Measurements from ENCODE around the gene EXOC3L2. TPM values are rescaled to one million over a fixed set of nuclear protein-coding genes. Genes with fewer than 3 reads are reported as not detected.

EXOC3L2 gene
- total RNA-seq, 1 experiment from 2014 or later, result not detected

DNA sequence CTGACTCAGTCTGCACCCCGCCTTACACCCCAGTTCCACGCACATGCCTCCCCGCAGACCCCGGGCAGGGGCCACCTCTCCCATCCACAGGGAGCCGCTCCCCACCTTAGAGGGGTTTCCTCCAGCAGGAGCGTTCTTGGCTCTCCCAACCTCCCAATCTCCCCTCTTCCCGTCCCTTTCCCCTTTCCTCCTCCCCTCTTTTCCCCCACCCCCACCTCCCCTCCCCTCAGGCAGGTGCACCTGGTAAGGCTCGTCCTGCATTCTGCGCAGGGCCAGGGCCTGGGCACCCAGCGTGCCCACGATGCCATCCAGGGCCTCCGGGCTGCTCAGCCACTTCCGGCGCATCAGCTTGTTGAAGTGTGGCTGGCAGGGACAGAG is 27.3 kb downstream of the EXOC3L2 start (continued):
- TF ChIP-seq, protein P1, sequence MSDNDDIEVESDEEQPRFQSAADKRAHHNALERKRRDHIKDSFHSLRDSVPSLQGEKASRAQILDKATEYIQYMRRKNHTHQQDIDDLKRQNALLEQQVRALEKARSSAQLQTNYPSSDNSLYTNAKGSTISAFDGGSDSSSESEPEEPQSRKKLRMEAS (IDR thresholded peaks at IDR 0.05), result no peak
- TF ChIP-seq JUND (IDR thresholded peaks at IDR 0.05) (no peak), CBX3 (IDR thresholded peaks at IDR 0.05; ENCODE audit: low read depth) (no peak), SP1 (IDR thresholded peaks at IDR 0.05; ENCODE audit: low read depth) (no peak), EZH2phosphoT487 (IDR thresholded peaks at IDR 0.05; ENCODE audit: borderline replicate concordance) (no peak)
- TF ChIP-seq, protein P2, sequence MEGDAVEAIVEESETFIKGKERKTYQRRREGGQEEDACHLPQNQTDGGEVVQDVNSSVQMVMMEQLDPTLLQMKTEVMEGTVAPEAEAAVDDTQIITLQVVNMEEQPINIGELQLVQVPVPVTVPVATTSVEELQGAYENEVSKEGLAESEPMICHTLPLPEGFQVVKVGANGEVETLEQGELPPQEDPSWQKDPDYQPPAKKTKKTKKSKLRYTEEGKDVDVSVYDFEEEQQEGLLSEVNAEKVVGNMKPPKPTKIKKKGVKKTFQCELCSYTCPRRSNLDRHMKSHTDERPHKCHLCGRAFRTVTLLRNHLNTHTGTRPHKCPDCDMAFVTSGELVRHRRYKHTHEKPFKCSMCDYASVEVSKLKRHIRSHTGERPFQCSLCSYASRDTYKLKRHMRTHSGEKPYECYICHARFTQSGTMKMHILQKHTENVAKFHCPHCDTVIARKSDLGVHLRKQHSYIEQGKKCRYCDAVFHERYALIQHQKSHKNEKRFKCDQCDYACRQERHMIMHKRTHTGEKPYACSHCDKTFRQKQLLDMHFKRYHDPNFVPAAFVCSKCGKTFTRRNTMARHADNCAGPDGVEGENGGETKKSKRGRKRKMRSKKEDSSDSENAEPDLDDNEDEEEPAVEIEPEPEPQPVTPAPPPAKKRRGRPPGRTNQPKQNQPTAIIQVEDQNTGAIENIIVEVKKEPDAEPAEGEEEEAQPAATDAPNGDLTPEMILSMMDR (IDR thresholded peaks at IDR 0.05 in 2 of 3, conservative IDR thresholded peaks at IDR 0.05 in 1 of 3; ENCODE audit: borderline replicate concordance in 1 of 3, insufficient read depth in 1 of 3, low read depth in 2 of 3, low read length in 2 of 3), result no peak

DNA sequence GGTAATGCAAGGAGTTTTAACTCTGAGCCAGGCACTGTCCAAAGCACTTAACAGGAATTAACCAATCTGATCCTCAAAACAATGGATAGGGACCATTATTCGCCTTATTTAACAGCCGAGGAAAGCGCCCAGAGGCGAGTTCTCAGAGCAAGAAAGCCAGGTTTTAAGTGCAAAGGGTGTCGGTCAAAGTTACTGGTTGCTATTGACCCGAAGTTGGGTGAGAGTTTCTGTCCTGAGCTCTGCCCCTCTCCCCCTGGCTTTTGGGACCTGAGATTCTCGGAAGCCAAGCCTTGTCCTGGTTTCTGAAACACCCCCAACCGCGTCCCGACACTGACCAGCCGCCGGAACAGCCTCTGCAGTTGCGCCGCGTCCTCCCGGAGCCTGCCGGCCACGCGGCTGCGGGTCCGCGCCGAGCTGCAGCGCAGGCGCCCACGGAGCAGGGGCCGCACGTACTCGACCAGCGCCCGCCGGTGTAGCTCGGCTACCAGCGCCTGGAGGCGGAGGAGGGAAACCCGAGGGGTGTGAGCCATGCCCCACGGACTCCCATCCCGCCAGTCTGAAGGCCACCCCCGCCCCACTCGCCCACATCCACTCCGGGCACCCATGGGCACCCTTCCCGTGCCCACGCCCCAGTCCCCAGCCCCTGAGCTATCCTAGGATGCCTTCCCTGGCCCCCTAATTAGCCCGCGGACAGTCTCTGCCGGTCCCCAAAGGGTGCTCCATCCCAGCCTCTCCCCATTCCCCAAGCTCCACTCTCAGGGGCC is 27.8 kb downstream of the EXOC3L2 start:
- no peaks in the 10 kb centered on the region for H3K9me2 ChIP-seq (ENCODE audit: insufficient read depth)
- H2AFZ ChIP-seq (ENCODE audit: low read depth, low read length, poor library complexity, severe bottlenecking), result no peak overlapping the region
- no peaks in the 10 kb centered on the region for H3K36me3 ChIP-seq (ENCODE audit: control insufficient read depth in 1 of 2, insufficient read depth in 2 of 2, low read length in 2 of 2)
- H3K9ac ChIP-seq (ENCODE audit: low read length), result no peak overlapping the region
- no peaks in the 10 kb centered on the region for H4K20me1 ChIP-seq (ENCODE audit: insufficient read depth)
- DNase-seq (ENCODE audit: low read depth, low spot score), result no peak
- no peak overlapping the region for H3K27ac ChIP-seq (ENCODE audit: low read depth, low read length)
- H3K4me1 ChIP-seq (ENCODE audit: control insufficient read depth in 1 of 2, insufficient read depth in 2 of 2, low read length in 2 of 2), result no peaks in the 10 kb centered on the region
- H3K9me3 ChIP-seq (ENCODE audit: control insufficient read depth in 1 of 2, insufficient read depth in 1 of 2, low read depth in 1 of 2, low read length in 2 of 2), result no peaks in the 10 kb centered on the region
- no TSS peak for BruUV-seq (replicated peaks)
- ChIA-PET RAD21 (ENCODE audit: low non-redundant PET in 1 of 2, low total read pairs in 2 of 2, uncharacterized antibody in 2 of 2, unreplicated experiment in 2 of 2) (interaction anchor here in 1 of 2 experiments (0.7 kb wide), 1 partner anchor 25 kb away, joined by 4 read pairs; no protein-coding TSS in a partner anchor), POLR2A (no interaction called here), CTCF (no interaction called here)
- no peaks in the 10 kb centered on the region for H3K79me2 ChIP-seq (ENCODE audit: insufficient read depth, low read length)
- H3K4me3 ChIP-seq (replicated peaks in 1 of 2; ENCODE audit: low read depth in 1 of 2, low read length in 2 of 2), result no peak overlapping the region
- ATAC-seq, result no peak
- H3K4me2 ChIP-seq (ENCODE audit: low read length), result no peak overlapping the region
- intact Hi-C loops (cut with micrococcal nuclease), result no loop called here
- H3K27me3 ChIP-seq (ENCODE audit: insufficient read depth, low read length), result no peaks in the 10 kb centered on the region
- TF ChIP-seq, protein P1 (IDR thresholded peaks at IDR 0.05), result no peak
- TF ChIP-seq, protein P3, sequence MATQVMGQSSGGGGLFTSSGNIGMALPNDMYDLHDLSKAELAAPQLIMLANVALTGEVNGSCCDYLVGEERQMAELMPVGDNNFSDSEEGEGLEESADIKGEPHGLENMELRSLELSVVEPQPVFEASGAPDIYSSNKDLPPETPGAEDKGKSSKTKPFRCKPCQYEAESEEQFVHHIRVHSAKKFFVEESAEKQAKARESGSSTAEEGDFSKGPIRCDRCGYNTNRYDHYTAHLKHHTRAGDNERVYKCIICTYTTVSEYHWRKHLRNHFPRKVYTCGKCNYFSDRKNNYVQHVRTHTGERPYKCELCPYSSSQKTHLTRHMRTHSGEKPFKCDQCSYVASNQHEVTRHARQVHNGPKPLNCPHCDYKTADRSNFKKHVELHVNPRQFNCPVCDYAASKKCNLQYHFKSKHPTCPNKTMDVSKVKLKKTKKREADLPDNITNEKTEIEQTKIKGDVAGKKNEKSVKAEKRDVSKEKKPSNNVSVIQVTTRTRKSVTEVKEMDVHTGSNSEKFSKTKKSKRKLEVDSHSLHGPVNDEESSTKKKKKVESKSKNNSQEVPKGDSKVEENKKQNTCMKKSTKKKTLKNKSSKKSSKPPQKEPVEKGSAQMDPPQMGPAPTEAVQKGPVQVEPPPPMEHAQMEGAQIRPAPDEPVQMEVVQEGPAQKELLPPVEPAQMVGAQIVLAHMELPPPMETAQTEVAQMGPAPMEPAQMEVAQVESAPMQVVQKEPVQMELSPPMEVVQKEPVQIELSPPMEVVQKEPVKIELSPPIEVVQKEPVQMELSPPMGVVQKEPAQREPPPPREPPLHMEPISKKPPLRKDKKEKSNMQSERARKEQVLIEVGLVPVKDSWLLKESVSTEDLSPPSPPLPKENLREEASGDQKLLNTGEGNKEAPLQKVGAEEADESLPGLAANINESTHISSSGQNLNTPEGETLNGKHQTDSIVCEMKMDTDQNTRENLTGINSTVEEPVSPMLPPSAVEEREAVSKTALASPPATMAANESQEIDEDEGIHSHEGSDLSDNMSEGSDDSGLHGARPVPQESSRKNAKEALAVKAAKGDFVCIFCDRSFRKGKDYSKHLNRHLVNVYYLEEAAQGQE (IDR thresholded peaks at IDR 0.05; ENCODE audit: low read depth), result no peak
- TF ChIP-seq FOSL1 (IDR thresholded peaks at IDR 0.05; ENCODE audit: low read depth) (no peak), SRF (IDR thresholded peaks at IDR 0.05; ENCODE audit: low read depth) (no peak), CEBPB (IDR thresholded peaks at IDR 0.05; ENCODE audit: low read depth) (no peak), SIN3A (IDR thresholded peaks at IDR 0.05; ENCODE audit: low read depth) (no peak)

Data from HCT116 (cell line).